H54 (cell line): Measurements from ENCODE around the gene CAB39L.

Experiments used
- DNase-seq: peaks from one replicate; pipeline ENCODE4 v3.0.0; 2011; ENCODE audit warnings: low spot score, mixed read lengths; ENCODE audit not compliant: insufficient read length
- FAIRE-seq: peaks from 3 replicates; lab custom pipeline; 2011; peaks lifted over from hg19 to GRCh38; lab: Jason Lieb, UNC
- POLR2A ChIP-seq: IDR thresholded peaks from 2 replicates; pipeline ENCODE4 v1.6.1; 2011; ENCODE audit warnings: low read depth, mild to moderate bottlenecking, low read length

The CAB39L gene

GRCh38 chr13:49271264-49271663 lies 172.6 kb downstream of the CAB39L start:
- TF ChIP-seq POLR2A = no peak
- DNase-seq (no peak), FAIRE-seq (no peak)

- DNase-seq = no peak
- TF ChIP-seq POLR2A = no peak
- no peak for FAIRE-seq
Measured at GRCh38 chr13:49265822-49266221, 178.0 kb downstream of the CAB39L start.

GRCh38 chr13:49262634-49263033 lies 181.2 kb downstream of the CAB39L start:
- FAIRE-seq = no peak
- no peak for TF ChIP-seq POLR2A
- DNase-seq = no peak

- DNase-seq (no peak), FAIRE-seq (no peak)
- no peak for TF ChIP-seq POLR2A
Measured at GRCh38 chr13:49259586-49259985, 184.3 kb downstream of the CAB39L start.
